Mesendoderm (in vitro differentiated cells): ENCODE data around the gene CCDC148.

ENCODE experiments used
- DNase-seq: peaks from one replicate; pipeline ENCODE4 v3.0.0; 2013
- H2AK5ac ChIP-seq: 2 replicates; pipeline ENCODE4 v1.6.1; 2013; ENCODE audit warnings: low read length, inconsistent platforms
- H2BK120ac ChIP-seq: 2 replicates; pipeline ENCODE4 v1.6.1; 2013; ENCODE audit warnings: low read depth, mild to moderate bottlenecking, low read length, moderate library complexity, mixed read lengths
- H2BK15ac ChIP-seq: replicated peaks from 2 replicates; pipeline ENCODE4 v1.6.1; 2013; ENCODE audit warnings: low read depth, mild to moderate bottlenecking, moderate library complexity
- H2BK5ac ChIP-seq: 2 replicates; pipeline ENCODE4 v1.6.1; 2013; ENCODE audit warnings: low read length, inconsistent platforms
- H3K18ac ChIP-seq: 2 replicates; pipeline ENCODE4 v1.6.1; 2013; ENCODE audit warnings: mild to moderate bottlenecking, low read length, mixed read lengths
- H3K23ac ChIP-seq: one replicate; pipeline ENCODE4 v1.6.1; 2013; ENCODE audit warnings: low read length
- H3K27ac ChIP-seq: 2 replicates; pipeline ENCODE4 v1.5.1; 2013; ENCODE audit warnings: low read depth, mild to moderate bottlenecking, inconsistent platforms, low read length, moderate library complexity
- H3K27me3 ChIP-seq: 2 replicates; pipeline ENCODE4 v1.6.1; 2013; ENCODE audit warnings: low read length, control low read depth, mild to moderate bottlenecking, inconsistent platforms; ENCODE audit not compliant: insufficient read depth, poor library complexity
- H3K36me3 ChIP-seq: 2 replicates; pipeline ENCODE4 v1.6.1; 2013; ENCODE audit warnings: low read length, inconsistent platforms; ENCODE audit not compliant: control insufficient read depth, insufficient read depth
- H3K4ac ChIP-seq: one replicate; pipeline ENCODE4 v1.6.1; 2013; ENCODE audit warnings: low read depth, mild to moderate bottlenecking, low read length, moderate library complexity
- H3K4me1 ChIP-seq: 2 replicates; pipeline ENCODE4 v1.6.1; 2013; ENCODE audit warnings: low read depth, low read length, inconsistent platforms; ENCODE audit not compliant: control insufficient read depth
- H3K4me2 ChIP-seq: 2 replicates; pipeline ENCODE4 v1.6.1; 2013; ENCODE audit warnings: low read length
- H3K4me3 ChIP-seq: 2 replicates; pipeline ENCODE4 v1.5.1; 2013; ENCODE audit warnings: mild to moderate bottlenecking, low read length
- H3K56ac ChIP-seq: one replicate; pipeline ENCODE4 v1.6.1; 2013; ENCODE audit warnings: low read length
- H3K79me1 ChIP-seq: 2 replicates; pipeline ENCODE4 v1.6.1; 2013; ENCODE audit warnings: low read length, inconsistent platforms
- H3K79me2 ChIP-seq: 2 replicates; pipeline ENCODE4 v1.6.1; 2013; ENCODE audit warnings: mild to moderate bottlenecking, low read length; ENCODE audit not compliant: control insufficient read depth, insufficient read depth
- H3K9ac ChIP-seq: 2 replicates; pipeline ENCODE4 v1.6.1; 2013; ENCODE audit warnings: low read length, inconsistent platforms
- H4K5ac ChIP-seq: one replicate; pipeline ENCODE4 v1.6.1; 2013; ENCODE audit warnings: low read length
- H4K8ac ChIP-seq: one replicate; pipeline ENCODE4 v1.6.1; 2013; ENCODE audit warnings: low read depth, mild to moderate bottlenecking, control low read depth, low read length, moderate library complexity
- WGBS: extraction: QIAGEN DNeasy Blood & Tissue Kit; methylation state at CpG from one replicate; pipeline ENCODE4 v1.1.7; 2013; ENCODE audit warnings: low lambda C conversion rate, missing lambda C conversion rate; ENCODE audit not compliant: insufficient coverage; ENCODE audit errors: extremely low coverage; 5-methylcytosine and 5-hydroxymethylcytosine counted together

CCDC148 gene

GRCh38 chr2:158144914-158145625 is 311.5 kb downstream of the CCDC148 start:
- no peaks in the 10 kb centered on the region for H3K79me1 ChIP-seq
- no peak overlapping the region for H4K8ac ChIP-seq
- no peak overlapping the region for H2BK5ac ChIP-seq
- no peaks in the 10 kb centered on the region for H3K4me1 ChIP-seq
- H3K27me3 ChIP-seq, result no peaks in the 10 kb centered on the region
- no peak overlapping the region for H2BK120ac ChIP-seq
- H3K79me2 ChIP-seq, result no peaks in the 10 kb centered on the region
- H3K56ac ChIP-seq, result no peak overlapping the region
- H2AK5ac ChIP-seq, result no peak overlapping the region
- no peak overlapping the region for H3K4ac ChIP-seq
- H4K5ac ChIP-seq, result no peak overlapping the region
- H3K27ac ChIP-seq, result no peak overlapping the region
- H3K18ac ChIP-seq, result no peak overlapping the region
- WGBS, result no CpG with 5 or more reads among the region's 13 CpGs
- H3K4me2 ChIP-seq, result no peak overlapping the region
- no peaks in the 10 kb centered on the region for H3K36me3 ChIP-seq
- no peak overlapping the region for H2BK15ac ChIP-seq
- peak; percentile 63 for DNase-seq
- H3K23ac ChIP-seq, result no peak overlapping the region
- no peak overlapping the region for H3K9ac ChIP-seq
- H3K4me3 ChIP-seq, result no peak overlapping the region

- Histone ChIP-seq H3K18ac (no peak overlapping the region), H3K79me1 (no peaks in the 10 kb centered on the region), H3K4me3 (no peak overlapping the region), H3K23ac (no peak overlapping the region), H3K36me3 (no peaks in the 10 kb centered on the region), H3K9ac (no peak overlapping the region), H2BK5ac (no peak overlapping the region), H3K4me2 (no peak overlapping the region), H2AK5ac (no peak overlapping the region), H3K79me2 (no peaks in the 10 kb centered on the region), H3K4ac (no peak overlapping the region), H2BK15ac (no peak overlapping the region), H4K8ac (no peak overlapping the region), H3K27me3 (no peaks in the 10 kb centered on the region), H2BK120ac (no peak overlapping the region), H3K4me1 (no peaks in the 10 kb centered on the region), H4K5ac (no peak overlapping the region), H3K56ac (no peak overlapping the region), H3K27ac (no peak overlapping the region)
- DNase-seq, result no peak
- whole genome bisulfite sequencing, result no CpG with 5 or more reads among the region's 3 CpGs
Measured at GRCh38 chr2:158143703-158144360, 312.7 kb downstream of the CCDC148 start.

GRCh38 chr2:158142568-158143332 is 313.8 kb downstream of the CCDC148 start:
- Histone ChIP-seq H4K5ac (no peak overlapping the region), H2AK5ac (no peak overlapping the region), H2BK5ac (no peak overlapping the region), H3K23ac (no peak overlapping the region), H3K4me1 (no peaks in the 10 kb centered on the region), H3K18ac (no peak overlapping the region), H3K27me3 (no peaks in the 10 kb centered on the region), H3K36me3 (no peaks in the 10 kb centered on the region), H3K79me1 (no peaks in the 10 kb centered on the region), H3K9ac (no peak overlapping the region), H4K8ac (no peak overlapping the region), H3K4ac (no peak overlapping the region), H2BK15ac (no peak overlapping the region), H2BK120ac (no peak overlapping the region), H3K4me3 (no peak overlapping the region), H3K79me2 (no peaks in the 10 kb centered on the region), H3K27ac (no peak overlapping the region), H3K56ac (no peak overlapping the region), H3K4me2 (no peak overlapping the region)
- DNase-seq, result peak; percentile 50
- WGBS, result no CpG with 5 or more reads among the region's 6 CpGs

GRCh38 chr2:158142165-158142564 is 314.4 kb downstream of the CCDC148 start:
- Histone ChIP-seq H3K4me2 (no peak overlapping the region), H3K27ac (no peak overlapping the region), H3K79me1 (no peaks in the 10 kb centered on the region), H3K56ac (no peak overlapping the region), H4K8ac (no peak overlapping the region), H3K18ac (no peak overlapping the region), H4K5ac (no peak overlapping the region), H3K4me3 (no peak overlapping the region), H3K79me2 (no peaks in the 10 kb centered on the region), H3K4ac (no peak overlapping the region), H3K27me3 (no peaks in the 10 kb centered on the region), H2BK120ac (no peak overlapping the region), H2BK5ac (no peak overlapping the region), H2AK5ac (no peak overlapping the region), H3K9ac (no peak overlapping the region), H3K23ac (no peak overlapping the region), H3K4me1 (no peaks in the 10 kb centered on the region), H3K36me3 (no peaks in the 10 kb centered on the region), H2BK15ac (no peak overlapping the region)
- WGBS, result no CpG with 5 or more reads among the region's 3 CpGs
- no peak for DNase-seq

GRCh38 chr2:158140201-158140600 is 316.4 kb downstream of the CCDC148 start:
- Histone ChIP-seq H3K9ac (no peak overlapping the region), H2AK5ac (no peak overlapping the region), H3K4ac (no peak overlapping the region), H3K4me1 (no peaks in the 10 kb centered on the region), H3K27ac (no peak overlapping the region), H3K4me3 (no peak overlapping the region), H3K18ac (no peak overlapping the region), H3K23ac (no peak overlapping the region), H2BK5ac (no peak overlapping the region), H4K5ac (no peak overlapping the region), H3K36me3 (no peaks in the 10 kb centered on the region), H3K4me2 (no peak overlapping the region), H3K56ac (no peak overlapping the region), H4K8ac (no peak overlapping the region), H3K27me3 (no peaks in the 10 kb centered on the region), H2BK120ac (no peak overlapping the region), H3K79me1 (no peaks in the 10 kb centered on the region), H2BK15ac (no peak overlapping the region), H3K79me2 (no peaks in the 10 kb centered on the region)
- WGBS, result no CpG with 5 or more reads among the region's 1 CpG
- no peak for DNase-seq
